Peyer's patch (tissue), 4 donors: ENCODE data around the gene MYL1. TPM values are rescaled to one million over a fixed set of nuclear protein-coding genes. Genes with fewer than 3 reads are reported as not detected.

Source experiments
- DNase-seq, 3 donors: peaks; one replicate each; pipeline ENCODE4 v3.0.0-alpha.2; 2017 to 2019
- H3K27ac ChIP-seq, 4 donors: fragments of 200-600 bp; sonication (generic); one replicate each; pipeline ENCODE4 v1.5.1; 2016 to 2019
- H3K27me3 ChIP-seq, 2 donors: fragments of 200-600 bp; sonication (generic); one replicate each; pipeline ENCODE4 v1.5.1; 2019
- H3K36me3 ChIP-seq, 3 donors: fragments of 200-600 bp; sonication (generic); one replicate each; pipeline ENCODE4 v1.5.1; 2016 to 2019
- H3K4me1 ChIP-seq, 4 donors: fragments of 200-600 bp; sonication (generic); one replicate each; pipeline ENCODE4 v1.5.1; 2016 to 2019
- H3K4me3 ChIP-seq, 4 donors: fragments of 200-600 bp; sonication (generic); 1 replicate in 3 of 4; 2 replicates in 1 of 4; pipeline ENCODE4 v1.5.1; 2016 to 2019; ENCODE audit warnings: mild to moderate bottlenecking in 1 of 4
- H3K9me3 ChIP-seq, 4 donors: fragments of 200-600 bp; sonication (generic); one replicate each; pipeline ENCODE4 v1.5.1; 2016 to 2019; ENCODE audit warnings: mild to moderate bottlenecking in 1 of 4
- POLR2A ChIP-seq, 2 donors: fragments of 450-650 bp; IDR thresholded peaks; one replicate each; pipeline ENCODE4 v1.5.1; 2017; ENCODE audit warnings: antibody characterized with exemption in 2 of 2, mild to moderate bottlenecking in 2 of 2, moderate library complexity in 2 of 2
- small RNA-seq, 2 donors: library from RNA; depleted of rRNA; stranded (forward); fragments of <200 nt; gene quantifications; one replicate each; pipeline ENCODE3, GENCODE V24; 2016
- total RNA-seq, 4 donors: library from RNA; depleted of rRNA; stranded (reverse); fragments of >200 nt; gene quantifications; one replicate each; pipeline ENCODE4 v1.1.0, GENCODE V29; 2016
- TF ChIP-seq, protein P1 (sequence below), 6 experiments: fragments of 450-650 bp in 4 of 6; fragments of 200-600 bp in 2 of 6; sonication (generic) in 1 of 6; IDR thresholded peaks; one replicate each; pipeline ENCODE4 v1.5.1; 2017 to 2019; ENCODE audit warnings: antibody characterized with exemption in 6 of 6, mild to moderate bottlenecking in 3 of 6, moderate library complexity in 1 of 6

MYL1 gene
- total RNA-seq, 4 donors from 2014 or later: not detected

DNA sequence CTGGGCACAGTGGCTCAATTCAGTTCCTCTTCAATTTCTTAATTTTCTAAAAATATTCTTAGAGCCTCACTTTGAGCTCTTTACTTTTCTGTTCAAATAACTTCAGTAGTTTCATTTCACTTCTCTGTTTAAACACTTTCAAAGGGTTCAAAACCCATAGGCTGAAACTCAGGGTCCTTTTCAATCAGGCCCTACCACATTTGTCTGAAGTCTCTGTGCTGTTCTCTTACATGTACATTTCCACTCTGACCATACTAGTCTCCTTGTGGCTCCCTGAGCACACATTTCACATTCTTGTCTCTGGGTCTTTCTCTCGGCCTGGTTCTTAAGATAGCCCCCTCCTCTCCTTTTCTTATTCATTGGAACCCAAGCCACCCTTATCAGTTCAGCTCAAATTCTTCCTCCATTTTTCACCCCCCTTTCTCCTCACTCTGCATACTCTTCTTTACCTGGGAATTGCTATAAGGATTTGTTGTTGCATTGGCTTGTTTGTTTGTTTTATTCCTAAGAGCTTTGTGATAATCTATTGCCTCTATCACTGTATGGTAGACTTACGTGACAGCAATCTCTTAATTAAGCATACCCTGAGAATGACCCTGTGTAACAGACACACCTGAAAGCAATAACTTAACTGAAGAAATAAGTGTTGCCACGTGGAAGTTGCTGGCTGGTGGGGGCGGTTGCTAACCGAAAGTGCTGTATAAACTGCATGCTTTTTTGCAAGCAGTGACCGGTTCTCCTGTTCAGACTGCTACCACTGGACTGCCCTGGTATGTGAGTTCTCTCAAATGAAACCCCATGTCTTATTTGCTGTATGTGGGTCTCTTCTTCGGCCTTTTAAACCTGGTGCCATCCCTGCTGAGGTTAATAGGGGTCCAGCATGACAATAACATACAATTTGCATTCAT lies 62.0 kb downstream of the MYL1 start:
- Histone ChIP-seq H3K27ac (no peak overlapping the region), H3K27me3 (no peaks in the 10 kb centered on the region), H3K9me3 (no peaks in the 10 kb centered on the region), H3K36me3 (no peaks in the 10 kb centered on the region), H3K4me1 (no peaks in the 10 kb centered on the region), H3K4me3 (no peak overlapping the region)
- TF ChIP-seq POLR2A (IDR thresholded peaks at IDR 0.05): no peak
- TF ChIP-seq, protein P1, sequence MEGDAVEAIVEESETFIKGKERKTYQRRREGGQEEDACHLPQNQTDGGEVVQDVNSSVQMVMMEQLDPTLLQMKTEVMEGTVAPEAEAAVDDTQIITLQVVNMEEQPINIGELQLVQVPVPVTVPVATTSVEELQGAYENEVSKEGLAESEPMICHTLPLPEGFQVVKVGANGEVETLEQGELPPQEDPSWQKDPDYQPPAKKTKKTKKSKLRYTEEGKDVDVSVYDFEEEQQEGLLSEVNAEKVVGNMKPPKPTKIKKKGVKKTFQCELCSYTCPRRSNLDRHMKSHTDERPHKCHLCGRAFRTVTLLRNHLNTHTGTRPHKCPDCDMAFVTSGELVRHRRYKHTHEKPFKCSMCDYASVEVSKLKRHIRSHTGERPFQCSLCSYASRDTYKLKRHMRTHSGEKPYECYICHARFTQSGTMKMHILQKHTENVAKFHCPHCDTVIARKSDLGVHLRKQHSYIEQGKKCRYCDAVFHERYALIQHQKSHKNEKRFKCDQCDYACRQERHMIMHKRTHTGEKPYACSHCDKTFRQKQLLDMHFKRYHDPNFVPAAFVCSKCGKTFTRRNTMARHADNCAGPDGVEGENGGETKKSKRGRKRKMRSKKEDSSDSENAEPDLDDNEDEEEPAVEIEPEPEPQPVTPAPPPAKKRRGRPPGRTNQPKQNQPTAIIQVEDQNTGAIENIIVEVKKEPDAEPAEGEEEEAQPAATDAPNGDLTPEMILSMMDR (IDR thresholded peaks at IDR 0.05): no peak
- DNase-seq: no peak

DNA sequence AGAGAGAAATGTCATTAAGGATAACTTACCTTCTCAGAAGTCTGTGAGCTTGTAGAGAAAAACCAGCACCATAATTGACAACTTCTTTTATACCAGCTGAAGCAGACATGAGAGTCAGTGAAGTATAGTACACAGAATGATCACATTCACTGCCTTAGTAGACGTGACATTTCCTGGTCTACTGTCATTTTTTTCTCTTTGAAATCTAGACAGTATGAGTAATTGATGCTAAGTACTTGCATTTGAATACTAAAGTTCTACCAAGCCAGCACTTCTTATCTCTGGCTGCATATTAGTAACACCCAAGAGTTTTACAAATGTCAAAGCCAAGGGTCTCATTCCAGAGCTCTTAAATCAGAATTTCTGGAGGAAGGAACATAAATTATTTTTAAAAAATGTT lies 64.4 kb downstream of the MYL1 start:
- Histone ChIP-seq H3K4me1 (no peaks in the 10 kb centered on the region), H3K27ac (no peak overlapping the region), H3K9me3 (no peaks in the 10 kb centered on the region), H3K4me3 (no peak overlapping the region), H3K27me3 (no peaks in the 10 kb centered on the region), H3K36me3 (no peaks in the 10 kb centered on the region)
- no peak for DNase-seq
- TF ChIP-seq, protein P1 (IDR thresholded peaks at IDR 0.05): no peak
- no peak for TF ChIP-seq POLR2A (IDR thresholded peaks at IDR 0.05)

Small RNA genes lying within 50 kb of the gene (small RNA-seq; reads per million reads assigned to genes)
- 0 reads per million in 2 donors for gene RF00019

Other genes starting within 250 kb of the MYL1 start
- gene KANSL1L, start 143.8 kb downstream of the MYL1 start, total RNA-seq: 10 to 100 TPM; 16.6 to 83.3 (median 25.6) TPM
- gene ACADL, start 89.7 kb downstream of the MYL1 start, total RNA-seq: 1 to 10 TPM in 1 of 4 donors, under 1 TPM in 1, not detected in 2; 0.54 to 2.5 TPM
- gene LANCL1, start 161.6 kb upstream of the MYL1 start, total RNA-seq: 10 to 100 TPM; 13.2 to 22.6 (median 18.7) TPM
- gene CPS1, start 241.4 kb upstream of the MYL1 start, total RNA-seq: 100 to 1,000 TPM in 3 of 4 donors, 10 to 100 TPM in 1; 68.5 to 330 (median 222) TPM